ENCODE data around the gene LRRC3. TPM values are rescaled to one million over a fixed set of nuclear protein-coding genes. Genes with fewer than 3 reads are reported as not detected.

The LRRC3 gene
- total RNA-seq, 2 experiments from 2014 or later = not detected

GRCh38 chr21:44442266-44443125 lies 12.8 kb upstream of the LRRC3 start:
- ChIA-PET CTCF (ENCODE audit: unreplicated experiment) (interaction anchor here (1.1 kb wide), 1 partner anchor 14 kb away, joined by 3 read pairs; no protein-coding TSS in a partner anchor), POLR2A (no interaction called here)
- DNase-seq (ENCODE audit: low spot score) = no peak
- intact Hi-C loops (cut with micrococcal nuclease; ENCODE audit: unreplicated experiment) = no loop called here
- no peak overlapping the region for H3K4me2 ChIP-seq (ENCODE audit: low read length)
- H3K79me2 ChIP-seq (ENCODE audit: insufficient read depth, low read depth, low read length) = no peaks in the 10 kb centered on the region
- no peak for TF ChIP-seq EZH2phosphoT487 (IDR thresholded peaks at IDR 0.05; ENCODE audit: borderline replicate concordance, low read depth, low read length)
- TF ChIP-seq, protein P1, sequence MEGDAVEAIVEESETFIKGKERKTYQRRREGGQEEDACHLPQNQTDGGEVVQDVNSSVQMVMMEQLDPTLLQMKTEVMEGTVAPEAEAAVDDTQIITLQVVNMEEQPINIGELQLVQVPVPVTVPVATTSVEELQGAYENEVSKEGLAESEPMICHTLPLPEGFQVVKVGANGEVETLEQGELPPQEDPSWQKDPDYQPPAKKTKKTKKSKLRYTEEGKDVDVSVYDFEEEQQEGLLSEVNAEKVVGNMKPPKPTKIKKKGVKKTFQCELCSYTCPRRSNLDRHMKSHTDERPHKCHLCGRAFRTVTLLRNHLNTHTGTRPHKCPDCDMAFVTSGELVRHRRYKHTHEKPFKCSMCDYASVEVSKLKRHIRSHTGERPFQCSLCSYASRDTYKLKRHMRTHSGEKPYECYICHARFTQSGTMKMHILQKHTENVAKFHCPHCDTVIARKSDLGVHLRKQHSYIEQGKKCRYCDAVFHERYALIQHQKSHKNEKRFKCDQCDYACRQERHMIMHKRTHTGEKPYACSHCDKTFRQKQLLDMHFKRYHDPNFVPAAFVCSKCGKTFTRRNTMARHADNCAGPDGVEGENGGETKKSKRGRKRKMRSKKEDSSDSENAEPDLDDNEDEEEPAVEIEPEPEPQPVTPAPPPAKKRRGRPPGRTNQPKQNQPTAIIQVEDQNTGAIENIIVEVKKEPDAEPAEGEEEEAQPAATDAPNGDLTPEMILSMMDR (conservative IDR thresholded peaks at IDR 0.05; ENCODE audit: low read length) = no peak
- no TSS peak for BruUV-seq (replicated peaks)
- no peak overlapping the region for H3K4me3 ChIP-seq (ENCODE audit: low read depth, low read length, poor library complexity, severe bottlenecking)
- no peaks in the 10 kb centered on the region for H3K4me1 ChIP-seq (ENCODE audit: insufficient read depth, low read length, poor library complexity, severe bottlenecking)
- no peaks in the 10 kb centered on the region for H3K9me2 ChIP-seq (ENCODE audit: insufficient read depth, low read length)
- H3K27ac ChIP-seq (ENCODE audit: low read depth, low read length, poor library complexity, severe bottlenecking) = no peak overlapping the region
- H3K9me3 ChIP-seq (ENCODE audit: low read length) = no peaks in the 10 kb centered on the region
- H2AFZ ChIP-seq (ENCODE audit: low read length) = no peak overlapping the region
- H4K20me1 ChIP-seq (ENCODE audit: insufficient read depth, low read length) = no peaks in the 10 kb centered on the region
- H3K36me3 ChIP-seq (ENCODE audit: insufficient read depth, low read length) = no peaks in the 10 kb centered on the region

- no peak overlapping the region for H3K4me2 ChIP-seq (ENCODE audit: low read length)
- no peaks in the 10 kb centered on the region for H3K36me3 ChIP-seq (ENCODE audit: insufficient read depth, low read length)
- no peaks in the 10 kb centered on the region for H4K20me1 ChIP-seq (ENCODE audit: insufficient read depth, low read length)
- no peak overlapping the region for H3K4me3 ChIP-seq (ENCODE audit: low read depth, low read length, poor library complexity, severe bottlenecking)
- H3K4me1 ChIP-seq (ENCODE audit: insufficient read depth, low read length, poor library complexity, severe bottlenecking) = no peaks in the 10 kb centered on the region
- no peak for TF ChIP-seq EZH2phosphoT487 (IDR thresholded peaks at IDR 0.05; ENCODE audit: borderline replicate concordance, low read depth, low read length)
- TF ChIP-seq, protein P1 (conservative IDR thresholded peaks at IDR 0.05; ENCODE audit: low read length) = no peak
- H2AFZ ChIP-seq (ENCODE audit: low read length) = no peak overlapping the region
- H3K27ac ChIP-seq (ENCODE audit: low read depth, low read length, poor library complexity, severe bottlenecking) = no peak overlapping the region
- no peaks in the 10 kb centered on the region for H3K79me2 ChIP-seq (ENCODE audit: insufficient read depth, low read depth, low read length)
- DNase-seq (ENCODE audit: low spot score) = no peak
- ChIA-PET POLR2A (no interaction called here), CTCF (ENCODE audit: unreplicated experiment) (no interaction called here)
- no peaks in the 10 kb centered on the region for H3K9me3 ChIP-seq (ENCODE audit: low read length)
- H3K9me2 ChIP-seq (ENCODE audit: insufficient read depth, low read length) = no peaks in the 10 kb centered on the region
- intact Hi-C loops (cut with micrococcal nuclease; ENCODE audit: unreplicated experiment) = no loop called here
- no TSS peak for BruUV-seq (replicated peaks)
Measured at GRCh38 chr21:44443291-44443890, 11.9 kb upstream of the LRRC3 start.

DNA sequence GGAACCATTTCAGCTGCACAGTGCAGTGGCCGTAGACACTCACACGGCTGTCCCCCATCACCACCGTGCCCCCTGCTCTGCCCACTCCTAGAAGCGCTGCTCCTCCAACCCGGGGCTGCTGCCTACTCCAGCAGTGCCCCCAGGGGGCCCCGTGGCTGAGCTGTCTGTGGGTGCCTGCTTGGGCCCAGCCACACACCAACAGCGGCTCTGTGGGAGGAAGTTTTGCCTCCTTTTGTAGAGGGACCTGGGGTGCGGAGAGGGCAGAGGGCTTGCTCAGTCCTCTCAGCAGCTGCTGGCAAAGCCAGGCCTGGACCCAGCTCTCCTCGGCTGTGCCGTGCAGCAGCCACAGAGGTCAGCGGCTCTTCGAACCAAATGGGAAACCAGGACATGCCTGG lies 11.4 kb upstream of the LRRC3 start:
- Histone ChIP-seq H3K79me2 (ENCODE audit: insufficient read depth, low read depth, low read length) (no peaks in the 10 kb centered on the region), H4K20me1 (ENCODE audit: insufficient read depth, low read length) (no peaks in the 10 kb centered on the region), H2AFZ (ENCODE audit: low read length) (no peak overlapping the region), H3K4me2 (ENCODE audit: low read length) (no peak overlapping the region), H3K9me2 (ENCODE audit: insufficient read depth, low read length) (no peaks in the 10 kb centered on the region), H3K36me3 (ENCODE audit: insufficient read depth, low read length) (no peaks in the 10 kb centered on the region), H3K4me3 (ENCODE audit: low read depth, low read length, poor library complexity, severe bottlenecking) (no peak overlapping the region), H3K9me3 (ENCODE audit: low read length) (no peaks in the 10 kb centered on the region), H3K4me1 (ENCODE audit: insufficient read depth, low read length, poor library complexity, severe bottlenecking) (no peaks in the 10 kb centered on the region), H3K27ac (ENCODE audit: low read depth, low read length, poor library complexity, severe bottlenecking) (no peak overlapping the region)
- intact Hi-C loops (cut with micrococcal nuclease; ENCODE audit: unreplicated experiment) = no loop called here
- POLR2A ChIA-PET = no interaction called here
- no TSS peak for BruUV-seq (replicated peaks)
- TF ChIP-seq, protein P1 (conservative IDR thresholded peaks at IDR 0.05; ENCODE audit: low read length) = no peak
- TF ChIP-seq EZH2phosphoT487 (IDR thresholded peaks at IDR 0.05; ENCODE audit: borderline replicate concordance, low read depth, low read length) = no peak
- CTCF ChIA-PET (ENCODE audit: unreplicated experiment) = no interaction called here
- no peak for DNase-seq (ENCODE audit: low spot score)
